ENCODE results near the gene DNAH5. TPM values are rescaled to one million over a fixed set of nuclear protein-coding genes. Genes with fewer than 3 reads are reported as not detected.

DNAH5 gene
- total and polyA plus RNA-seq, 2 of the 13 experiments (the other 11 are each of a cell fraction or from before 2014, with no cell fraction given): 0.09 TPM

- CTCF ChIA-PET (ENCODE audit: low intra/inter-chr PET ratio, low total read pairs): no interaction called here
- Histone ChIP-seq H3K27ac (ENCODE audit: extremely low read length, insufficient read depth, low read length) (no peak overlapping the region), H2AFZ (ENCODE audit: low read length) (no peak overlapping the region), H3K4me3 (replicated peaks in 1 of 3; ENCODE audit: insufficient read depth in 1 of 3, low read depth in 2 of 3, low read length in 3 of 3) (no peak overlapping the region), H3K4me1 (ENCODE audit: insufficient read depth, low read length) (no peaks in the 10 kb centered on the region), H3K79me2 (ENCODE audit: insufficient read depth, low read length) (no peaks in the 10 kb centered on the region), H3K4me2 (ENCODE audit: low read depth, low read length) (no peak overlapping the region), H3K9me3 (ENCODE audit: low read length) (no peaks in the 10 kb centered on the region), H3K27me3 (ENCODE audit: control insufficient read depth in 1 of 2, insufficient read depth in 2 of 2, low read length in 2 of 2) (peaks cover 0 to 7% of the 10 kb centered on the region in 2 experiments; a peak in 1 of 5 replicates), H3K9ac (ENCODE audit: insufficient read depth, low read depth, low read length) (no peak overlapping the region), H3K36me3 (replicated peaks in 1 of 2; ENCODE audit: control insufficient read depth in 1 of 2, insufficient read depth in 2 of 2, low read length in 2 of 2) (no peaks in the 10 kb centered on the region), H4K20me1 (ENCODE audit: insufficient read depth, low read length) (no peaks in the 10 kb centered on the region)
- in situ Hi-C loops (cut with HindIII; ENCODE audit: extremely low pct_ligation_motif_present, low pct_unique_long_range_greater_than_20kb) (no loop called here), intact Hi-C loops (cut with micrococcal nuclease; ENCODE audit: unreplicated experiment) (no loop called here)
- BruUV-seq (replicated peaks): no TSS peak
- POLR2A ChIA-PET: no interaction called here
- DNase-seq (ENCODE audit: low spot score): no peak
- FAIRE-seq: no peak
- TF ChIP-seq ZNF451 (CRISPR knock-in tag; IDR thresholded peaks at IDR 0.05): no peak
- no peak for TF ChIP-seq ZNF20 (CRISPR knock-in tag; IDR thresholded peaks at IDR 0.05)
- no peak for TF ChIP-seq DPF2 (CRISPR knock-in tag; IDR thresholded peaks at IDR 0.05; ENCODE audit: borderline replicate concordance, low read depth)
- TF ChIP-seq ETV6 (CRISPR knock-in tag; conservative IDR thresholded peaks at IDR 0.05): no peak
- no peak for TF ChIP-seq ZNF580 (CRISPR knock-in tag; IDR thresholded peaks at IDR 0.05; ENCODE audit: borderline replicate concordance, low read depth)
- TF ChIP-seq KLF9 (CRISPR knock-in tag; IDR thresholded peaks at IDR 0.05; ENCODE audit: low read depth): no peak
- TF ChIP-seq GATAD1 (CRISPR knock-in tag; IDR thresholded peaks at IDR 0.05): no peak
- TF ChIP-seq ZNF275 (CRISPR knock-in tag; IDR thresholded peaks at IDR 0.05; ENCODE audit: borderline replicate concordance): no peak
- TF ChIP-seq ZBTB33 (CRISPR knock-in tag; IDR thresholded peaks at IDR 0.05): no peak
- no peak for TF ChIP-seq ZFP37 (CRISPR knock-in tag; IDR thresholded peaks at IDR 0.05; ENCODE audit: borderline replicate concordance)
- no peak for TF ChIP-seq NFATC3 (CRISPR knock-in tag; IDR thresholded peaks at IDR 0.05)
- TF ChIP-seq AHDC1 (CRISPR knock-in tag; IDR thresholded peaks at IDR 0.05; ENCODE audit: borderline replicate concordance): no peak
- ATAC-seq: no peak
- 74% methylated on average over 2 of the region's 2 CpGs for WGBS (ENCODE audit: low lambda C conversion rate)
Measured at GRCh38 chr5:13990896-13991295, 46.4 kb upstream of the DNAH5 start.
